Kasumi-1 (cell line): ENCODE measurements around the gene BEX3.
"Not testable (repeated sequence)": the region's sequence is repeated elsewhere in the genome, so short reads cannot be mapped to it uniquely, and the experiment has no call there.

Source experiments
- DNase-seq, 2 experiments: peaks; one replicate each; lab custom pipeline; 2025; lab: John Stamatoyannopoulos, UW

The BEX3 gene

DNA sequence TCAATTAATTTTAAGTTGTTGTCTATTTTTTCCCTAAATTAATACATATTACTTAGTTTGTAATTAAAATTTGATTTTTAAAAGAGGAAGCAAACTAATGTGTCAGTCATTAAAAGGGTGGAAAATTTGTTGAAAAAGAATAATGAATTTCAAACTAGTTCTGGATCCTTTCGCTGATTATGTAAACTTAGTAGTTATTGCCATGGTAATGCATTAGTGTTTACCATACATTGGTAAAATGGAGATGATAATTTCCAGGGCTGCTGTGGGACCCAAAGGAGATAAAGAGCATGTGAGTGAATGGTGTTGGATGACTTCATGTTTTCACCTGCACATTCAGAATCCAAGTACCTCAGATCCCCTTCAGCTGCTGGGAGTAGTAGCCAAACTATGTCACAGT lies 6.5 kb downstream of the BEX3 start:
- no peak for DNase-seq

DNA sequence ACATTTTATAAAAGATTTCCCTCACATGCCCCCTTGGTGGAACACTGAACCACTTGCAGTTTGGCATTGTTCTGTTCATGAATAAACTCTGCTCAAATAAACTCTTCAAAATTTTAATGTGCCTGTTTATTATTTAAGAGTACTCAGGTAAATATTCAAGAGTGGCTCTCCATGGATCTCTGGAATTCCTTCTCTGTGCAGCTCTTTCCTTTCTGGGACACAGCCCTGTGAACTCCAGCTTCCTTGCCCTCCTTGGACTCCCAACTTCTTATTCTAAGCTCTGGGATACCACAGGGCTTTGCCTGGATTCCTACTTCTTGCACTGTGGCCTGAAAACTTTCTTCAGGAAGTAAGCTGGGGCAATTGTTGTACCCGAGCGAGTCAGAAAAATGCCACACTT lies 8.3 kb downstream of the BEX3 start:
- no peak for DNase-seq

DNA sequence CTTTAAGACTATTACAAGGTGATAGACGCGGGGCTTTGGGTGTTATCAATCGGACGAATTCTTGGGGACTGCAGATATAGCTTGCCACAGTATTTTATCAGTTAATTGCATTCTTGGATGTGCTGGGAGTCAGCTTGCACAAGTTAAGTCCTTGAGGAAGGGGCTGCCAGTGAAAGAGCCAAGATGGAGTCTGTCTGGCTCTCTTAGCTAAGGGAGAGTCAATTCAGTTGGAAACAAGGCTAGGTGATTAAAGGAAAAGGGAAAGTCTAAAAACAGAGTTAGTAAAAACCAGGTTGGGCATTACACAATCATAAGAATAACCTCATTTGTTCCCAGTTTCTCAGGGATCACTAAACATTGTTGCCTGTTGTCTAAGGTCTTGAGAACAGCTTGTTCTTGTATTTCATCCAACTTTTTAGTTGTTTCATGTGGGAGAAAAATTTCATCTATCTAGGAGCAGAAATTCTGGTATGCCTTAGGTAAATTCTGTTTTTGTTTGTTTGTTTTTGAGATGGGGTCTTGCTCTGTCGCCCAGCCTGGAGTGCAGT lies 9.0 kb downstream of the BEX3 start:
- not testable (repeated sequence) for DNase-seq

DNA sequence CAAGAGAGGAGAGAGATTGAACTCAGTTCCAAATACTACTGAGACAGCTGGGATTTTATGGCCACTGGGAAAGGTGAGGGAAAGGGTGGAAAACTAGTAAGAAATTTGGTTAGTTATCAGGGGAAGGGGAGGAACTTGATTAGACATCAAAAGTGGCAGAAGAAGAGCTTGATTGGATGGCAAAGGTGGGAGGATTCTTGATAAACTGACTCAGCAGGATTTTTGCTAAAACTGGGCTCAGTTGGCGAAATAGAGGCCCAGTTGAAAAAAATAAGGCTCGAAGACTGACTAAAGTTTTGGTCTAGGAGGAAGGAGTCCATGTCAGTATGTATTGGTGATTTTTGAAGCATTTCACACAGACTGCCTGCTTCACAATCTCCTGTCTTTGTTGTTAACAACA lies 10.0 kb downstream of the BEX3 start:
- DNase-seq: no peak

DNA sequence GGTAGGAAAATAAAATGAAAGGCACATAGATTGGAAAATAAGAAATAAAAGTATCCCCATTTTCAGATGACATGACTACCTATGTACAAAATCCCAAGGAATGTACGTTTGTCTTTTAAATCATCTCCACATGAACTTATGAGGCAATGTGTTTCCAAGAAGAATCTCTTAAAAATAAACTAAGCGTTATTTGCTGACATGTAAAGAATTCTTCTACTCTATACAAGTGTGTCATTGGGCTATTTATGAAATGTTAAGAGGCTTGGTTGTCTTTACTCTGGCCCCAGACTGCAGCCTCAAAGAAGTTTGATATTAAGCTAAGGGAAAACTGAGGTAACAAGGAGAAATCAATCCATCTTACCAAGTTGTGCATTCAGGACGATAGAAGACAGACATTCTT lies 17.1 kb downstream of the BEX3 start:
- no peak for DNase-seq

DNA sequence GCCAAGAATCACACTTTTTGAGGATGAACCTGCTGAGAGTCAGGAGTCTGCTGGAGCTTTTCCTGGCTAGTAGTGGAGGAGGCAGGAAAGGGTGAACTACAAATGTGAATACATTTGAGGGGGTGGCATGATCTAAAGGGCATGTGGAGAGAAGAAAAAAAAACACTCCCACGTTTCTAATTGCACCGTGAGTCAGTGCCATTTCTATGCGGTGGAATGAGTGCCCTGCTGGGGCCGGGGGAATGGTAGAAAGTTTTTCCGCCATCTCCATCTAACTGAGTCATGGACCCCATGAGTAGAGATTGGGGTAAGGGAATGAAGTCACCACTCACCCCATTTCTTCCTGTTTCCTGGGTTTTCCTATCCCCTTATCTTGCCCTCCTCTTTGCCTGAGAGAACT lies 19.8 kb downstream of the BEX3 start:
- no peak for DNase-seq

DNA sequence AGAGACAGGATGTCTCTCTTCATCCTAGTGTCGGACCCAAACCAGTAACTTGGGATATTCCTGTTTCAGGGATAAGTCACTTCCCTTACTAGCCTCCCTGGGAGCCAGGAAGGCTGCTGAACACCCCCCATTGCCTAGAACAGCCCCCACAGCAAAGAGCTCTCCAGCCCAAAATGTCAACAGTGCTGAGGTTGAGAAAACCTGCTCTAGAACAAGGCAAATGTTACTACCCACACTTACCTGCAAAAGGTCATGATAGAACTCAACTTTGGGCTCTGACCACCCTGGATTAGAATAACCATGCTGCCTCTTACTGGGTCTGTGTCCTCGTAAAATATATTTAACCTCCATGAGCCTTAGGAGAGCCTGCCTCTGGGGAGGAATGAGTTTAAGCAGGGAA lies 20.3 kb downstream of the BEX3 start:
- no peak for DNase-seq

DNA sequence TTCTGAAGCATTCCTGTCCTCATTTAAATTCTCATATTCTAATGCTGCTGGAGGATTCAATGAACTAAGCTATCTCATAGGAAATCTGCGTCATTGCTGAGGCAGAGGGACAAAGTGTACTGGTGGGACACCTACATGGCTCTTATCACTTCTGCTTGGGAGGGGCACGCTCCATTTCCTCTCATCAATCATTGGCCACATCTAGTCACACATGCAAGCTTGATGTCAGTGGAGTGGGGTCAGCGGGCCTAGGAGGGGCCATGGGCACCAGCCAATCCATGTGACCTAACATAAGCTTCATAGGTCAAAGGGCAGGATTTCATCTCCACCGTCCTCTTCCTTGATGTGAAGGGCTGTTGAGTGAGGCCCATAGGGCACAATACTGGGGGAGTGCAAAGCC lies 21.4 kb downstream of the BEX3 start:
- DNase-seq: no peak

DNA sequence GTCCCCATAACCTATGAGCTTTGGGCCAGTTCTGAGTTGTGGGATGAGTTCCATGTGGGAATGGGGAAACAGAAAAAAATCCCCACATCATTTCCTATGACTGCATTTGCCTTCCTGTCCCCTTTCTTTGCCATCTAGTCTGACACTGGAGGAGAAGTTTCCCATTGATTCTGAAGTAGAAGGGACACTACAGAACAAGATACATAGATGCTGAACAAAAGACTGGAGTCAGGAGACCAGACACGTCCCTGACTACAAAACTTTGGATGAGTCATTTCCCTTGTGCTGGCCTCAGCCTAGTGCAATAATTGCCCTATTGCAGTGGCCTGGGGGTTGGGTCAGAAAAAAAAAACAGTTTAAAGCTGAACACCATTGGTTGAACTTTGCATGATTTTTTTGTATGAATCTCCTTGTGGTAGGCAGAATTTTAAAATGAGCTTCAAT lies 22.1 kb downstream of the BEX3 start:
- DNase-seq: peak; percentile 13 to 17

DNA sequence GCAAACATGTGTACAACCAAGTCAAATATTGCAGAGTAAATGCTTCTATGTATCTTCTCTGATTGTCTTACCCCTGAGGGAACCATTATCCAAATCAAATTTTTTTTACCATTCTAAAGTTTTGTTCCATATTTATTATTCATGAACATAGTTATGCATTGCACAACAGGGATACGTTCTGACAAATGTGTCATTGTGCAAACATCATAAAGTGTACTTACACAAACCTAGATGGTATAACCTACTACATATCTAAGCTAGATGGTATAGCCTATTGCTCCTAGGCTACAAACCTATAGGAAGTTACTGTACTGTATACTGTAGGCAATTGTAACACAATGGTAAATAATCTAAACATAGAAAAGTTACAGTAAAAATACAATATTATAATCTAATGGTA lies 23.4 kb downstream of the BEX3 start:
- DNase-seq: no peak

DNA sequence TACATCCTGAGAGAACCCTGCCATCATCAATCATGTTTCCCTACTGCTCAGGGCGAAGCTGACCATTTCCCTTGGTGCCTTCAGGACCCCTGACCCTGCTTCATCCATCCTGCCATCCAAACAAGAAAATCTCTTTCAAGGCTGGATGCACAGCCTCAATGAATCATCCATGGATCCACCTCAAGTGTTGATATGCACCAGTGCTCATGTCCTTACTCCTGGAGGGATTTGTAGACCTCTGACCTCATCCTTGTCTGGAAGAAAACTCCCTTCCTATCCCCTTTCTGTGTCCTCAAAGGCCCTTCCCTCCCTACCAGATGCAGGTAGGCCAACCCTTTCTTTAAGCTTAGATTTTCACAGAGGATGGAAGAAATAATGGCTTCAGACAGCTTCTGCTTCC lies 24.6 kb downstream of the BEX3 start:
- DNase-seq: no peak

DNA sequence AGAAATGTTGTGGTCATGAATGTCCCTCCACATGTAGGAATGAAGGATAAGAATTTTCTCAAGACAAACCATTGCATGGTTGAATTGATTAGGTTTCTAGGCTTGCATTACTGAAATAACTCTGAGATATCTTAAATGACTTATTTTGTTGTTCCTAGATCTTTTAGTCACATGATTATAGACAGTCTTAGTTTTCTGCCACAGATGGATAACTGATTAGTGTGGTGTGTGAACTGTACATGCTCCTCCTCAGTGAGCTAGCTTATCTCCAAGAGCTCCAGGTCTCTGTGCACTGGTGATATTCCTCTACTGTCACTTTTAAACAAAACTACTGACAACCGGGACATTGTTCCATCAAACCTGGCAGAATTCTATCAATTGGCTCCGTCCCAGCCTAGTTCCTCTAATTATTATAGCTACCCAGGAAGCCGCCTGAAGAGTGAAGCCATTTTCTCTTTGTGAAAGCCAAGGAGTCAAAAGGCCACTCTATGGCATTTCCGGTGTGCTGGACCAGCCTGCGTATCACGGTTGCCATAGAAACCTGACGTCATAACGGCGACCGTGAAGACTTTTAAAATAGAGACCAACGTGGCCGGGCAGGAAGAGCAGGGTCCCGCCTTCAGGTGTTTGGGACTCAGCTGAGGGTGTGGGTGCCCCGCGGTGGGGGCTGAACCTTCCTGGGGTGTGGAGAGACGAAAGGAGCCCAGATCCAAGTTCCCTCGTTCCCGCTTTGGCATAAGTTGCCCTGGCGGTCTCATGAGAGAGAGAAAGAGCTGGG lies 28.1 kb downstream of the BEX3 start:
- DNase-seq: no peak

DNA sequence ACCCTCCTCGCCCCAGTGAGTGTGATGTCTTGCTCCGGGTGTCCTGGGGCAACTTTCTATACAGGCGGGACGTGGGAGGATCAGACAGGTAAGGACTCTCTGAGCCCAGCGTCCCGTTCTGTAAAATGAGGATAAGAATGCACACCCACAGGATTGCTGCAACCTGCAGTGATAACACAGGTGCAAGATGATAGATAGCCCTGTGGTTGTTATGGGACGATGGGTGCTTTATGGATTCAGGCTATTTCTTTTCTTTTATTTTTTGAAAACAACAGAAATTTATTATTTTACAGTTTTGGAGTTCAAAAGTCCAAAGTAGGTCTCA lies 28.6 kb downstream of the BEX3 start:
- DNase-seq: no peak

DNA sequence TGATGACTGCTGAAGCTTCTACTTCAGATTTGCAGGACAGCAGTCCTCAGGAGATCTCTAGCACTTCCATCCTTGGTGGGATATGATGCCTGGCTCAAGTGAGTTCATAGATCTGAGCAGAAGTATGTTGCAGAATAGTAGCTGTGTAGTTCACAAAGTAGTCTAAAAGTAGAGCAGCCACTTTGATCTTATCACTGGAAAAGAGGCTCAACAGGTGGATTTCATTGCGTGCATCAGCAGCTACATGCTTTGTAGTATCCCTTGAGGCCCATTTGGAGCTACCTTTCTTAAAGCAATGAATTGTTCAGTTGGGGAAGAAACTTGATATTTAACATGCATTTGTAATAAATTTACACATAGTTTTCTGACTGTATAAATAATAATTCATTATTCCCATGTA lies 29.9 kb downstream of the BEX3 start:
- DNase-seq: no peak

DNA sequence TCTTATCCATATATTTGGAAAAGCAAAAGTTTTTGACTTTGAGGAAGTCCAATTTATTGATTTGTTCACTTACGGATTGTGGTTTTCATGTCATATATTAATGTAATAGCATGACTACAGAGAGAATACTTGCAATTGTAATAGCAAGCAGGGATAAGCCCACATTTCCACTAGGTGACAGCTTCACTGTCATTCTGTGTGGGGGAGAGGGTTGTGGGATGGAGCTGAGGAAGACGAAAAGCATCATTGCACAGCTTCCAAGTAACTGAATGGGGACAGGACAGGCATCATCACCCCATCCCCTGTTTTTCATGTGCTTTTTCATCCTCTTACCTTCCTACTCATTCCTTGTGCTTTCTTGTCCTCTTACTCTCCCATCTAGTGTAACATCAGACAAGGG lies 31.4 kb downstream of the BEX3 start:
- no peak for DNase-seq

DNA sequence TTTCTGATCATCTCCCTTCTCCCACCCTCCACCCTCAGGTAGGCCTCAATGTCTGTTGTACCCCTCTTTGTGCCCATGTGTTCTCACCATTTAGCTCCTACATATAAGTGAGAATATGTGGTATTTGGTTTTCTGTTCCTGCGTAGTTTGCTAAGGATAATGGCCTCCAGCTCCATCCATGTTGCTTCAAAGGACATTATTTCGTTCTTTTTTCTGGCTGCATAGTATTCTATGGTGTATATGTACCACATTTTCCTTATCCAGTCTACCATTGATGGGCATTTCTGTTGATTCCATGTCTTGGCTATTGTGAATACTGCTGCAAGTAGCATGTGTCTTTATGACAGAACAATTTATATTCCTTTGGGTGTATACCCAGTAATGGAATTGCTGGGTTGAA lies 35.4 kb downstream of the BEX3 start:
- DNase-seq: not testable (repeated sequence)

DNA sequence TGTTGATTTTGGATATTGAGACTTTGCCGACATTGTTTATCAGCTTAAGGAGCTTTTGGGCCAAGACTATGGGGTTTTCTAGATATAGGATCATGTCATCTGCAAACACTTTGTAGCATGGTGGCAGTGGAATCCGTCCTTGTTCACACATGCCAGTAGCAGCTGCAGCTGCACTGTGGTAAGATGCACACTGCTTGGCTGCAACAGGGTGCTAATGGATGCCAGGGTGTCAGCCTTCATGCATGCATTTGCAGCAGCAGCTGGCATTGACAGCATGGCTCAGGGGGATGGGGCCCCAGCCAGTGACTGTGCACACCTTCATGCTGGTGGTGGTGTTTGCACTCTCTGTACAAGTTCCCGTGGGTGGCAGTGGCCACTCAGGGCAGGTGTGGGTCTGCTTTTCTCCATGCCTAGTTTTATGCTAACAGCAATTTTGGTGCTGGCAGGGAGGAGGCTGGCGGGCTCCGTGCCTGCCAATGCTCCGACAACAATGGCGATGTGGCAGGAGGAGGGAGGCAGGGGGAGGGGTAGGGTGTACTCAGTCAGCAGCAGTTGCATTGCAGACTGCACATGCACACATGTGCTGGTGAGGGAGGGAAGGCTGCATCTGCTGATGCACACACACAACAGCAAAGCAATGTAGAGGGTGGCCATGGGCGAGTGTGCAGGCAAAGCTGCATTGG lies 37.5 kb downstream of the BEX3 start:
- DNase-seq: no peak

DNA sequence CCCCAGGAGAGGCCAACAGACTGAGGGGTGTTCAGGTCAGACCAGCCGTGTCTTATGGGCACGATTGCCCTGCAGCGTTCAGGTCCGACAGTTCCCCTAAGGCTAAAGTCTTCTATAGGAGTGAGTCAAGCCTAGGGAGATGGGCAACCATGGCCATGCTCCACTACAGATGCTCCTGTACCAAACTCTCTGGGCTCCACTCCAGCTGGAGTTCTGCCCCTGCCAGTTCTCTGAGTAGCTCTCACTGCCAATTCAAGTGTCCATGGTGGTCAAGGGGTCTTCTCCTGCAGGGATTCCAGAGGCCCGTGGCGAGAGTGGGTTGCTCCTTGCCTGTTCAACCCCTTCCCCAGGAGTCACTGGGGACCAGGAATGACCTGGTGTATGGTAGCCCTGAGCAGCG lies 38.2 kb downstream of the BEX3 start:
- no peak for DNase-seq

DNA sequence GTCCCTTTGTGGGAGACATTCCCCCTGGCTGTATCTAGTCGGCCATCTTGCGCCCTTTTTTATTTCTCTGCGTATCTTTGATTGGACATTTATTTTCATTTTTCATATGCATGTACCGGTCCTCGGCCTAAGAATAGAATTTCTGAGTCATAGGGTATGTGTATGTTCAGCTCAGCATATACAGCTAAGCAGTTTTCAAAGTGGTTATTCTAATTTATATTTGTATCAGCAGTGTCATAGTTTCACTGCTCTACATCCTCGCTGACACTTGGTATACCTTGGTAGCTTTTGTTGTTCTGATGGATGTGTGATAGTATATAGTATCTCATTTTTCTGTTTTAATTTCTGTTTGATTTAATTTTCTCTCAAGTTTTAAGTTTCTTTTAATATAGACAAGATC lies 38.7 kb downstream of the BEX3 start:
- no peak for DNase-seq

DNA sequence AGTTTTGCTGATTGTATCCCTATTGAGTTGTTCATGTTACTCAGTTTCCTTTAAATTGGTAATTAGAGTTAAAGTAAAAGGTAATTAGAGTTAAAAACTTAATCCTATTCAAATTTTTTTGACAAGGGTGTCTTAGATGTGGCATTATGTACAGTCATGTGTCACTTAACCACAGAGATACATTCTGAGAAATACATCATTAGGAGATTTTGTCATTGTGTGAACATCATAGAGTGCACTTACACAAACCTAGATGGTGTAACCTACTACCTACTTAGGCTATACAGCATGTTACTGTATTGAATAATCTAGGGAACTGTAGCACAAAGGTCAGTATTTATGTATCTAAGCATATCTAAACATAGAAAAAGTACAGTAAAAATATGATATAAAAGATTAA lies 39.2 kb downstream of the BEX3 start:
- no peak for DNase-seq

DNA sequence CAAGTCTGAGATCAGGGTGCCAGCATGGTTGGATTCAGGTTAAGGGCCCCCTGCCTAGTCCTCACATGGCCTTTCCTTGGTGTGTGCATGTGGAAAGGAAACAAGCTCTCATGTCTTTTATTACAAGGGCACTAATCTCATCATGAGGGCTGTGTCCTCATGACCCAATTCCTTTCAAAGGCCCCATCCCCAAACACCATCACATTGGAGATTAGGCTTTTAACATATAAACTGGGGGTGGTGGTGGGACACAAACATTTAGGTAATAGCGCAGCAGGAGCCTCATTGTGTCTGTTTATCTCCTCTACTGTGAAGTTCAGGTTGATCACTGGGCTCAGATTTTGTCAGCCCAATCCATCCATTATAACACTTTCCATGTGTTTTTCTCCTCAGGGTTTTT lies 41.0 kb downstream of the BEX3 start:
- DNase-seq: no peak

DNA sequence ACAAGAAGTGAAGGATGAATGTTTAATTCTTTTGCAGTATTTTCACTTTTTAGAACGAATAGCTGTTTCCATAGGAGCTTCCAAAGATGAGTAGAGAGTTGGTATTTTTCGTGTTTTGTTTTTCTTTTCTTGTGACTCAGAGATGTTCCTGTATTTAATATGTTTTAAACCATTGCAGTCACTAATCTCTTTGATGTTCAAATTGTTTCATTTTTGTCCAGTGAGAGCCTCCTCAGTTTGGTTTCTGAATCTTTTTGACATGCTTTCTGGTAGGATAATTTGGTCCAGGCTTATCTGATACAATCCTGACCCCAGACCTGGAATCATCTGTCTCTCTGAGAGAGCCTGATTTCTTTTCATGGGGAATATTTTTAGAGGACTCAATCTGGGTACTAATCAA lies 41.6 kb downstream of the BEX3 start:
- no peak for DNase-seq

DNA sequence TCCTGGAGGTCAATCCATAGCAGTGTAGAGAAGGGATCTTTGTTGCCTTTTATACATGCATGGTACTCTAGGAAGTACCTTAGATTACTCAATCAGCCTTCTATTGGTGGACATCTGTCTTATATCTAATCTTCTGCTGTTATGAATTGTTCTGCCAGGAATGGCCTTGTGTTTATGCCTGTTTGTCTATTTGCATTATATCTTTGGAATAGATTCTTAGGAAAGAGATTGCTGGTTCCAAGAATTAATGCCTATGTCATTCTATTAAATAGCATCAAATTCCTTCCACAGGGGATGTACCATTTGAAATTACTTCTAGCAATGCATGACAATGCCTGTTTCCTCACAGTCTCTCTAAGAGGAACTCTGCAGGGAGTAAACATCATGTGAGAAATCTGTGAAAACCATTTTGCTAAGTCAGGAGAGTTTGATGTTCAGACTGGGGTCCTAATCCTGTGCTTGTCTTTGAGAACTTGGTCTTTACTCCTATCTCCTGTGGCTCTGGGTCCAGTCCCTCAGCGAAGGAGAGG lies 42.5 kb downstream of the BEX3 start:
- no peak for DNase-seq
